Caco-2 (cell line): ENCODE data around the gene CDNF. TPM values are rescaled to one million over a fixed set of nuclear protein-coding genes. Genes with fewer than 3 reads are reported as not detected.

Source experiments
- BruUV-seq: library from RNA; stranded (reverse); fragments of 400-500 nt; replicated peaks from 2 replicates; lab custom pipeline; 2021; lab: Mats Ljungman, UMichigan
- CTCF ChIA-PET: fragments of 300-600 bp; sonication (Branson Sonifier 250); formaldehyde crosslinking; loops from one replicate; lab custom pipeline; 2022; ENCODE audit warnings: antibody characterized with exemption; lab: Charles Lee
- POLR2A ChIA-PET: fragments of 300-600 bp; sonication (Branson Sonifier 250); formaldehyde crosslinking; loops from one replicate; lab custom pipeline; 2022; ENCODE audit warnings: antibody characterized with exemption; lab: Charles Lee
- DNase-seq, 2 experiments: peaks; one replicate each; pipeline versions ENCODE4 v3.0.0 to v3.0.0-alpha.2; 2020 to 2022
- H3K27me3 ChIP-seq: replicated peaks from 2 replicates; pipeline ENCODE4 v1.6.0; 2011; ENCODE audit warnings: low read length; ENCODE audit not compliant: control insufficient read depth, insufficient read depth
- H3K36me3 ChIP-seq: 2 replicates; pipeline ENCODE4 v1.5.1; 2011; ENCODE audit warnings: low read length; ENCODE audit not compliant: control insufficient read depth, insufficient read depth
- H3K4me1 ChIP-seq: fragments of 250-450 bp; sonication (Bioruptor Pico); 2 replicates; pipeline ENCODE4 v1.5.1; 2020; ENCODE audit warnings: mild to moderate bottlenecking
- H3K4me3 ChIP-seq: 2 replicates; pipeline ENCODE4 v1.5.1; 2011; ENCODE audit warnings: low read depth, mild to moderate bottlenecking, control low read depth, low read length
- H3K9me3 ChIP-seq: fragments of 250-450 bp; sonication (Bioruptor Pico); 2 replicates; pipeline ENCODE4 v1.5.1; 2020; ENCODE audit warnings: mild to moderate bottlenecking, moderate library complexity
- H3K27ac Mint-ChIP-seq: one replicate; pipeline ENCODE4 v1.8.0; 2022; ENCODE audit warnings: mixed read lengths; ENCODE audit not compliant: unreplicated experiment
- H3K27me3 Mint-ChIP-seq: one replicate; pipeline ENCODE4 v1.8.0; 2022; ENCODE audit warnings: mixed read lengths; ENCODE audit not compliant: insufficient read depth, unreplicated experiment
- H3K36me3 Mint-ChIP-seq: one replicate; pipeline ENCODE4 v1.8.0; 2022; ENCODE audit warnings: mild to moderate bottlenecking, mixed read lengths; ENCODE audit not compliant: insufficient read depth, unreplicated experiment
- H3K4me1 Mint-ChIP-seq: one replicate; pipeline ENCODE4 v1.8.0; 2022; ENCODE audit warnings: low read depth, mixed read lengths; ENCODE audit not compliant: unreplicated experiment
- H3K4me3 Mint-ChIP-seq: one replicate; pipeline ENCODE4 v1.8.0; 2022; ENCODE audit warnings: mild to moderate bottlenecking, moderate library complexity, mixed read lengths; ENCODE audit not compliant: unreplicated experiment
- H3K9me3 Mint-ChIP-seq: one replicate; pipeline ENCODE4 v1.8.0; 2022; ENCODE audit warnings: mixed read lengths; ENCODE audit not compliant: unreplicated experiment
- CTCF ChIP-seq, 2 experiments: fragments of 200-600 bp in 1 of 2; IDR thresholded peaks; 1 replicate in 1 of 2; 2 replicates in 1 of 2; pipeline versions ENCODE4 v1.5.1 to v1.8.0; 2011 to 2022; ENCODE audit warnings: antibody characterized with exemption in 1 of 2, control low read depth in 1 of 2, inconsistent platforms in 1 of 2, low read depth in 1 of 2, low read length in 1 of 2, mild to moderate bottlenecking in 1 of 2, moderate library complexity in 1 of 2; ENCODE audit not compliant: insufficient read depth in 1 of 2, severe bottlenecking in 1 of 2, unreplicated experiment in 1 of 2
- intact Hi-C: fragments of 100-400 bp; cut with micrococcal nuclease; formaldehyde crosslinking; loops from one replicate; pipeline ENCODE4 v1.10.0; 2022; ENCODE audit not compliant: unreplicated experiment
- total RNA-seq: library from RNA; stranded (reverse); gene quantifications from 2 replicates; pipeline ENCODE4 v1.2.3, GENCODE V29; 2022

The CDNF gene
- total RNA-seq, 1 experiment from 2014 or later: 3.9 TPM

DNA sequence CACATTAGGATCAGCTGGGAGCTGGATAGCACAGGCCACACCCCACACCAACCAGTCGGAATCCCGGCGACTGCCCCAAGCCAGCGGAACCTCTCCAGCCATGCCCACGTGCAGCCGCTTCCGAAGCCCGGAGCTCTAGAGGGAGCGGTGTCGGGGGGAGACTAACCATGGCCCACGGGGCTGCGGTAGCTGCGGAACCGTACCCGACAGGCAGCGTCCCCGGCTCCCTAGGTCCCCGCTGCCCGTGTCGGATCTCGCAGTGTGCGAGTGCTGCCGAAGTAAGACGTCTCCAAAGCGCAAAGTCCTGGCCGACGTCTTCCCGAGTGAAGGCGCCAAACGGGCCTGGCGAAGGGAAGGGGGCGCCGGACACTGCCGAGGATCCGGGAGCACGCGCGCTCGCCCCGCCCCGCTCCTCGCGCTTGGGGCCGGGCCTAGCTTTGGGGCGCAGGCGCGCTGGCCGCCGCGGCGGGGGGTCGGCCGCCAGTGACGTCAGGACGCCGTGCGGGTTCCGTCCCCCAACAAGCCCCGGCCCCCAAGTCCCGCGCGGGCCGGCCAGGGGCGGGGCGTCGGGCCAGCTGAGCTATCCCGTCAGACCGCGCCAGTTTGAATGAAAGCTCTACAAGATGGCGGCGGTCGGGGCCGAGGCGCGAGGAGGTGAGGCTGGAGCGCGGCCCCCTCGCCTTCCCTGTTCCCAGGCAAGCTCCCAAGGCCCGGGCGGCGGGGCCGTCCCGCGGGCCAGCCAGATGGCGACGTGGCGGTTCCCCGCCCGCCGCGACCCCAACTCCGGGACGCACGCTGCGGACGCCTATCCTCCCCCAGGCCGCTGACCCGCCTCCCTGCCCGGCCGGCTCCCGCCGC is 40.7 kb upstream of the CDNF start, which contains the start of gene SUV39H2:
Gene SUV39H2, plus strand, starts transcription at position 601 of the 858 bp plus-strand sequence. Its CDS starts 23 bp downstream, at position 624.
- intact Hi-C loops: loop anchor here (1.0 to 5.0 kb wide), 7 partner anchors 18 to 381 kb away; partner anchors contain the start of genes CDNF, DCLRE1C, HSPA14 and MEIG1
- Histone ChIP-seq H3K9me3 (no peaks in the 10 kb centered on the region), H3K4me1 (peaks cover 9% of the 10 kb centered on the region; the same call in 1 of the 2 replicates), H3K4me3 (peak within 1 kb of the TSS; percentile 93), H3K27me3 (no peaks in the 10 kb centered on the region), H3K36me3 (no peaks in the 10 kb centered on the region)
- peak within 1 kb of the TSS; percentile 99 for H3K27ac Mint-ChIP-seq
- DNase-seq: peak; percentile 96 to 99
- TF ChIP-seq CTCF (IDR thresholded peaks at IDR 0.05; ENCODE audit: insufficient read depth in 1 of 2, low read depth in 1 of 2, low read length in 1 of 2, severe bottlenecking in 1 of 2, unreplicated experiment in 1 of 2): peak in 1 of 2 experiments; percentile 6
- CTCF ChIA-PET: interaction anchor here (0.5 to 2.5 kb wide), 9 partner anchors 11 to 1152 kb away, joined by 3 to 13 read pairs (median 3); partner anchors contain the start of genes CDNF, HSPA14, MEIG1 and MSANTD7
- peaks cover 51% of the 10 kb centered on the region for H3K36me3 Mint-ChIP-seq
- BruUV-seq: no TSS peak
- no peaks in the 10 kb centered on the region for H3K9me3 Mint-ChIP-seq
- H3K4me3 Mint-ChIP-seq: peak within 1 kb of the TSS; percentile 99
- POLR2A ChIA-PET: interaction anchor here (0.5 to 4.1 kb wide), 22 partner anchors 8 to 693 kb away, joined by 3 to 64 read pairs (median 5); partner anchors contain the start of genes CDNF, DCLRE1C, HSPA14 and MEIG1
- peaks cover 14% of the 10 kb centered on the region for H3K4me1 Mint-ChIP-seq
- H3K27me3 Mint-ChIP-seq: no peaks in the 10 kb centered on the region

DNA sequence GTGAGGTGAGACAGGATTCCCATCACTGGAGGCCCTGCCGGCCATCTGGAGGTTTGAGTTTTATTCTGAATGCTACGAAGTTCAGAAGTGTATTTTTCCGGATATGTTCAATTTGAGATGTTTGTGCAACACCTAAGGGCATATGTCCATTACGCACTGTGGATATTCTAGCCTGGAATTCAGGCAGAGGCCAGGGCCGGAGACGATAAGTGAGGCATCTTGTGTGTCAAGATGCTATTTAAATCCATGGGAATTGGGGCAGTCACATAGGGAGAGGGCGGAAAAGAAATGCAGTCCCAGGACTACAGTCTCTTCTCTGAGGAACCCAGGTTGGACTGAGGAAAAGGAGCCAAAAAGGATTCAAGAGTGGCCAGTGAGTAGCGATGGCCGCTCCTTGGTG is 38.9 kb upstream of the CDNF start:
- no peak for DNase-seq
- H3K9me3 ChIP-seq: no peaks in the 10 kb centered on the region
- intact Hi-C loops: loop anchor here (5.0 kb wide), 2 partner anchors 96 to 379 kb away; no protein-coding TSS in a partner anchor
- H3K27me3 ChIP-seq: no peaks in the 10 kb centered on the region
- no peak for TF ChIP-seq CTCF (IDR thresholded peaks at IDR 0.05; ENCODE audit: insufficient read depth in 1 of 2, low read depth in 1 of 2, low read length in 1 of 2, severe bottlenecking in 1 of 2, unreplicated experiment in 1 of 2)
- H3K4me3 Mint-ChIP-seq: peak overlapping the region; percentile 99
- ChIA-PET CTCF (no interaction called here), POLR2A (interaction anchor here (0.6 to 4.1 kb wide), 2 partner anchors 32 to 39 kb away, joined by 3 to 64 read pairs; partner anchors contain the start of genes CDNF, HSPA14 and MSANTD7)
- H3K27ac Mint-ChIP-seq: peak overlapping the region; percentile 99
- peaks cover 9% of the 10 kb centered on the region; the same call in 1 of the 2 replicates for H3K4me1 ChIP-seq
- H3K9me3 Mint-ChIP-seq: no peaks in the 10 kb centered on the region
- peak overlapping the region; percentile 93 for H3K4me3 ChIP-seq
- H3K4me1 Mint-ChIP-seq: peaks cover 14% of the 10 kb centered on the region
- no TSS peak for BruUV-seq
- H3K36me3 Mint-ChIP-seq: peaks cover 38% of the 10 kb centered on the region
- no peaks in the 10 kb centered on the region for H3K36me3 ChIP-seq
- H3K27me3 Mint-ChIP-seq: no peaks in the 10 kb centered on the region

DNA sequence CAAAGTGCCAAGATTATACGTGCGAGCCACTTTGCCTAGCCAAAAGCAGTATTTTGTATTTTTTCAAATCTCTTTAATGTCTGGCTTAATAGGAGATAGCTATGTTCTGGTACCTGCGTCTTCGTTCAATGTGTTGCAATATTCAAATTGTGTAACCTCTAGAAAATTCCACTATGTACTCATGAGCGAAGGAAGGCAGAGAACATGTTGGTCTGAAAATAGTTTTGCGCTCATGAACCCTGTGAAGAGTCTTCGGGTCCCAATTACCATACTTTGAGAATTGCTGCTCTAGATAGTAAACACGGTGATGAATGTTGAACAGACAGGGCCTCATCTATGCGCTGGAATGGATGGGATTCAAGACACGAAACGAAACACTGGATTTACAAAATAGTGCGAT is 38.1 kb upstream of the CDNF start:
- BruUV-seq: no TSS peak
- intact Hi-C loops: loop anchor here (5.0 kb wide), 2 partner anchors 96 to 379 kb away; no protein-coding TSS in a partner anchor
- CTCF ChIA-PET: no interaction called here

More for the DNA sequence above, 38.1 kb upstream of the CDNF start:
- no peaks in the 10 kb centered on the region for H3K27me3 ChIP-seq
- H3K27ac Mint-ChIP-seq: no peak overlapping the region
- H3K4me3 ChIP-seq: no peak overlapping the region
- peaks cover 14% of the 10 kb centered on the region for H3K4me1 Mint-ChIP-seq
- H3K4me3 Mint-ChIP-seq: peak overlapping the region; percentile 15
- no peak for TF ChIP-seq CTCF (IDR thresholded peaks at IDR 0.05; ENCODE audit: insufficient read depth in 1 of 2, low read depth in 1 of 2, low read length in 1 of 2, severe bottlenecking in 1 of 2, unreplicated experiment in 1 of 2)
- H3K36me3 Mint-ChIP-seq: peaks cover 37% of the 10 kb centered on the region
- POLR2A ChIA-PET: no interaction called here
- H3K4me1 ChIP-seq: peaks cover 9% of the 10 kb centered on the region; the same call in 1 of the 2 replicates
- no peaks in the 10 kb centered on the region for H3K36me3 ChIP-seq
- no peaks in the 10 kb centered on the region for H3K9me3 ChIP-seq
- no peaks in the 10 kb centered on the region for H3K9me3 Mint-ChIP-seq
- no peak for DNase-seq
- no peaks in the 10 kb centered on the region for H3K27me3 Mint-ChIP-seq
